GM19395 (cell line): ENCODE data around the gene PPP1R13B.
A peak's percentile ranks its signal among the peaks of the same experiment; 100 is the strongest.
"Not testable (repeated sequence)": the region's sequence is repeated elsewhere in the genome, so short reads cannot be mapped to it uniquely, and the experiment has no call there.

Experiments
- ATAC-seq: cut with Tn5 transposase; IDR thresholded peaks from one replicate; pipeline ENCODE4 v1.9.1; 2021; ENCODE audit warnings: mild to moderate bottlenecking, moderate library complexity; ENCODE audit not compliant: unreplicated experiment

The PPP1R13B gene

GRCh38 chr14:103861413-103862392, 14.3 kb upstream of the PPP1R13B start:
- ATAC-seq, result no peak

DNA sequence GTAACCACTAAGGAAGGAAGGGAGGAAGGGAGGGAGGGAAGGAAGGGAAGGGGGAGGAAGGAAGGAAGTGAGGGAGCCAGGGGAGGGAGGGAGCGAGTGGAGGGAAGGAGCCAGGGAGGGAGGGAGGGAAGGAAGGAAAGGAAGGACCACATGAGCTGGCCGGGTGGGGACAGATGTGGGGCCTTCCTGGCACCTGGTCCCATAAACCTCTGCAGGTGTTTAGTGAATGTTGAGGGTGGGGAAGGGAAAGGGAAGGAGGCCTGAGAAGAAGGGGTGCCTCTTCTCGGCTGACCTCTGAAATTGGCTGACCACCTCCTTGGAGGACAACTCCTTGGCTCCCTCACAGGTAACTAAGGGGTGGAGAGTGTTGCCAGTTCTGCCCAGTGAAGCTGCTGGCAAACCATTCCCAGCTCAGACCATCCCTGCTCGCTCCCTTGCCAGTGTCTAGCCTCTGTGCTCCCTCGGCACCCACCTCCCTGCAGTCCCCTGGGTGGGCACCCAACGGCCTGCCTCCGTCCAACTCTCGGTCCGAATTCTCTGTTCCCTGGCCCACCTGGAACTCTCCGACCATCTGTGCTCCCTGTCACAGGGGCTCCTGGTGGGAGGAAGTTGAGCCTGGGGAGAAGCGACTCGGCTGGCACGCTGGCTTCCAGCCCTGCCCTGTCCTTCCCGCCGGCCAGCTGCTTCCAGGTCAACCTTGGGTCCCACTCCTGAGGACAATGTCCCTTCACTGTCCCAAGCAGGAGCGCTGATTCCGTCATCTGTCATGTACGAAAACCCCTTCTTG, 12.2 kb upstream of the PPP1R13B start:
- no peak for ATAC-seq

GRCh38 chr14:103858063-103858781, 10.8 kb upstream of the PPP1R13B start:
- ATAC-seq, result no peak

DNA sequence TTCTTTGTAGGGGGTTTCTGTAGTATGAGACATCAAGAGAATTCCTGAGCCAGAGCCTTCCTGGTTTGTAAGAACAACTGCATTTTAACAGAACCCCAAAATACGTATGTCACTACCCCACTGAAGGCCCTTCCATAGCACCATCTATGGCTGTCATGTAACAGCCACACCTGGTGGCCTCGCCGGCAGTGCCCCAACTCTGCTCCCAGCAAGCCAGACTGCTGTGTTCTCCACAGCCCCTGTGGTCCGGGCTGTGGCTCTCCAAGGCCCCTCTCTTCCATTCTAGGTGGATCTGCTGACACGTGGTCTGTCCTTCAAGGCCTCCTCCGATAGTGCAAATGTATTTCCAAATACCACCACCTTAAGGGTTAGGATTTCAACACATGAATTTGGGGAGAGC, 9.9 kb upstream of the PPP1R13B start:
- no peak for ATAC-seq

DNA sequence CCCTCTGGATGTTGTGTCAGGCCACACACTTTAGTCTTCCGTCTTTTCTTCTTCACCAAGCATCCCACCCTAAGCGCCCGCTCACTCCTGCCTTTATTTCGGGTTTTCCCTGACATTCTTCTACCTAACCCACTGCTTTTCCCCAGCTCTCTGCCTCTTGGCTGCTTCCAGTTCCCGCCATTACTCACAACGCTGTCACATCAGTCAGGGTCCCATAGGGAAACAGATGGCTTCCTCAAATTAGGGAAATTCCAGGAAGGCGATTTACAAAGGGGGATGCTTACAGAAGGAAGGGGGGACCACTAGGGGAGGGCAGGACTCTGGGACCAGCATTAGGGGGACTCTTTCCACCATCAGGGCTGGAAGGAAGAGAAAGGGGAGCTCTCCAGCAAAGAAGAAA, 9.2 kb upstream of the PPP1R13B start:
- ATAC-seq, result no peak

DNA sequence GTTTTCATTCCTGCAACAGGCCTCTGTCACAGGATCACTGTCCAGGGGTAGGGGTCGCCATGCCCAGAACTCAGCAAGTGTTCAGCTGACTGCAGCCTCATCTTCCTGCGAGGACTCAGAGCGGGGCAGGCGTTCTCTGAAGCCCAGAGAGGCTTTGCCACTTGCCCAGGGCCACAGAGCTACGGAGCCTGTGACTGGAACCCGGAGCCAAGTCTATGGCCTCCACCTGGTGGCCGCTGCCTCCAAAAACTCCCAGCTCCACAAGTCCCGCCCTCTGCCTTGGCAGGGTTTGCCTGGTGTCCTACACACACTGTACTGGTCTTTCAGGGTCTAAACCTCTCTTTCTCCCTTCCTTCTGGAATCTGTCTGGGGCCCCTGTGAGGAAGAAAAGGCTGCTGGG, 8.7 kb upstream of the PPP1R13B start:
- no peak for ATAC-seq

DNA sequence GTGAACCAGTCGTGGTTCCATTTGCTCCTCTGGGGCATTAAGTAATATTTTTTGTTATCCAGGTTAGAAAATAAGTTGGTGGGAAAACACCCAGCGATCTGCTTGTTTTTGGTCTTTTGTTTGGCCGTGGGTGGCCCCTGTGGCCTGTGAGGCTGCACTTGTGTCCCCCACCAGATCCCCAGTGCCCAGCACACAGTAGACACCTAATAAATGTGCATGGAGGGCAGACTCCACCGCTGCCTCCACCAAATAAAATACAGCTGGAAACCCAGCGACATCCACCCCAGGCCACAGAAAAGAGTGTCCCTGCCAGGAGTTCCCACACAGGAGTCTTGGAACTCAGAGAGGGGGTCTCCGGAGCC, 8.3 kb upstream of the PPP1R13B start:
- no peak for ATAC-seq

GRCh38 chr14:103854822-103855733, 7.7 kb upstream of the PPP1R13B start:
- no peak for ATAC-seq

DNA sequence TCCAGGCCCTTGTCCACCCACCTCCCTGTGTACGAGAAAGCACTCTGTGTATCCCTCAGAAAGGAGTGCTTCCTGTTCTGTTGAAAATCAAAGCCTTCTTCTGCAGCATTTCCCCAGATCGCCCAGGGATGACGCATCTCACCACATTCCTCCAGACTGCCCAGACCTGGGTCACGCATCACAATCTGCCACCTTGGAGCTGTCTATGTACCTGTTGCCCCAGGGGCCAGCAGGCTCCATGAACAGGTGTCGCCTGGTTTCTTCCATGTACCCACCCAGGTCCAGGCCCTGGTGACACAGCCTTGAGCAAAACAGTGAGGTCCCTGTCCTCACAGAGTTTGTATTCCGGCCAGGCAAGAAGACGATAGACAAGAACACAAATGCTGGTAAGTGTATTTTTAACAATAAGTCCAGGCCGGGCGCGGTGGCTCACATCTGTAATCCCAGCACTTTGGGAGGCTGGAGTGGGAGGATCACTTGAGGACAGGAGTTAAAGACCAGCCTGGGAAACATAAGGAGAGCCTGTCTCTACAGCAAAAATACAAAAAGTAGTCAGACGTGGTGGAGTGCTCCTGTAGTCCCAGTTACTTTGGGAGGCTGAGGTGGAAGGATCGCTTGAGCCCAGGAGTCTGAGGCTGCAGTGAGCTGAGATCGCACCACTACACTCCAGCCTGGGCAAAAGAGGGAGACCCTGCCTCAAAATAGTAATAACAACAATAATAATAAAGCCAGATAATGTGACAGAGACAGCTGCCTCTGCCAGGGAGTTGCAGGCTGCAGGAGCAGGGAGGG, 6.8 kb upstream of the PPP1R13B start:
- ATAC-seq, result no peak

- ATAC-seq, result no peak
Observed at GRCh38 chr14:103849151-103849886, 1.9 kb upstream of the PPP1R13B start.

DNA sequence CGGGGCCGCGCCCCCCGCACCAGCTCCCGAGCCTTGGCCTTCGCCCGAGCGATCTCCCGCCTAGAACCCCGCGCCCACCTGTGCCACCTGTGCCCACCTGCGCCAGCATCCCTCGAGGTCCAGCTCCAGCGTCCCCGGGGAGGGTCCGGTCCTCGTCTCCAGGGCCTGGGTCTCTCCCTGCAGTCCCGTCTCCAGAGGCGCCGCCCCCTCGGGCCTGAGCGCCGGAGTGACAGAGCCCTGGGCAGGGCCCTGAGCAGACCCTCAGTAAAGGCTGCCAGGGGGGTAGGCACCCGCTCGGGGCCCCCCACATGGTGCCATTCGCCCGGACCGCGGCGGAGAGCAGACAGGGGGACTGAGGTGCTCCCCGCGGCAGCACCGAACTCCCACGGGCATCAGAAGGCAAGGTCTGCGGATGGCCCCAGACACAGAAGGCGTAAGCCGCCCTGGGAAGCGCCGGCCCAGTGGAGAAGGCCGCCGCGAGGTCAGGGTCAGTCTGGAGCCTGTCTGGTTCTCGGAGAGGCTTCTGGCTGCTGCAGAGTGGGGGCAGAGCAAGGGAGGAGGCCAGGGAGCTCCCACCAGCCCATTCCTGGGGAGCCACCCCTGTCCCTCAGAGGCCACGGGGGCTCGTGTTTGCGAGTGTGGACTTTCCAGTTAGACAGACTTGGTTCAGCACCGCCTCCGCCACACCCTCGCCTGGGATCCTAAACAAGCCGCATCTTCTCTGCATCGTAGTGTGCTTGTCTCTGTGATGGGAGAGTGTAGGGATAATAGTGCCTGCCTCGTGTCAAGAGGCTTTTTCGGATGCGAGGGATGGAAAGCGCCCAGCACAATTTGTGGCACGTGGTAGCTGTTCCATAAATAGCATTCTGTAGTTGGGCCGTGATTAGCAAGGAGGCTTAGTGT, 1.1 kb upstream of the PPP1R13B start:
- no peak for ATAC-seq

DNA sequence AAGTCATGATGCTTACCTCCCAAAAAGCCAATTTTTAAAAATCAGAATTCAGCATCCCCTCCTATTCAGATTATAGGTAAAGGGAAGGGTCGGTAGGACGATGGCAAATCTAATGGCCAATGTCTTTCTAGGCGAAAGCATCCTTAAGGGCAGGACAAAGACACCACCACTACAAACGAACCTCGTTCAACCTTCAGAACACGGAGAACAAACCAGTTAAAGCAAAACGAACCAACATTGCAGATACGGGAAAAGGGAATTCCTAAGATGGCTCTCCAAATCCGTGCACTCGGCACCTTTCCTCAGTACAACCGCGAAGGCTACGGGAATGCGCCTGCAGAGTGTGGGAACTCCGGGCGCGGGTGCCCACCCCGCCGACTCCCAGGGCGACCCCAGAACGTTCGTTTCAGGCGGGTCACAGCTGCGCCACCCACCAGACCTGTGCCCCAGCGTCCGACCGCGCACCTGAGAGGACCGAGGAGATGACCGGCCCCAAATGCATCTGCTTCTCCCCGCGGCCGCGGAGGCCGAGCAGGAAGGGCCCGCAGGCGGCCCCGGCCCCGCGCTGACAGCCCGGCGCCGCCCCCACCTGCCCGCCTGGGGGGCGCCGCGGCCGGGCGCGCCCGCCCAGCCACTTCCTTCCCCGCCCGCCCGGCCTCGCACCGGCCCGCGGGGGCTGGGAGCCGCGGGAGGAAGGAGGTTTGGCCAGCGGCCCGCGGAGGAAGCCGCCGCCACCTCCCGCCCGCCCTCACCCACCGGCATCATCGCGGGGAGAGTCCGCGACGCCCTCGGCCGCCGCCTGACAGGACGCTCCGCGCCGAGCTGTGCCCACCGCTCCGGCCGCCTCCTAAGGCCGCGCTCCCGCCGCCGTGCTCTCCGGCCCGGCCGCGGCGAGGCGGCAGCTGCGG, 578 bp downstream of the PPP1R13B start:
- peak; percentile 44 for ATAC-seq

GRCh38 chr14:103846097-103846496, 1.3 kb downstream of the PPP1R13B start:
- ATAC-seq, result no peak

DNA sequence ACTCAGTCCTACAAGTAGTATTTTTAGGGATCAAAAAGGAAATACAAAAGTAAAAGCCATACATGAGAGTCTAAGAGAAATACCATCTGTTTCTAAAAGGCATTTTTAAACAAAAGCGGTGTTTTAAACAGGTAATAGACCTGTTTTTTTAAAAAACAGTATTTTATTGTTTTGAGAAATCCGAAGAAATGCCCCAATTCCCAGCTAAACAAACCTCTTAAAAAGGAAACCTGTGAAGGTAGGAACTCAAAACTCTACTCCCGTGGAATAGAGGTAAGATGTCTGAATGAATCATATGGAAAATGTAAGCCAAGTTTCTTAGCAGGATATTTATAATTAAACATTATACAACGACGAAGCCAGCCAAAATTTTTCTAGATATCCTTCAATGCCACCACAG, 2.0 kb downstream of the PPP1R13B start:
- ATAC-seq, result no peak

- ATAC-seq, result not testable (repeated sequence)
Observed at GRCh38 chr14:103841265-103841664, 6.1 kb downstream of the PPP1R13B start.

GRCh38 chr14:103840014-103840413, 7.4 kb downstream of the PPP1R13B start:
- ATAC-seq, result no peak

DNA sequence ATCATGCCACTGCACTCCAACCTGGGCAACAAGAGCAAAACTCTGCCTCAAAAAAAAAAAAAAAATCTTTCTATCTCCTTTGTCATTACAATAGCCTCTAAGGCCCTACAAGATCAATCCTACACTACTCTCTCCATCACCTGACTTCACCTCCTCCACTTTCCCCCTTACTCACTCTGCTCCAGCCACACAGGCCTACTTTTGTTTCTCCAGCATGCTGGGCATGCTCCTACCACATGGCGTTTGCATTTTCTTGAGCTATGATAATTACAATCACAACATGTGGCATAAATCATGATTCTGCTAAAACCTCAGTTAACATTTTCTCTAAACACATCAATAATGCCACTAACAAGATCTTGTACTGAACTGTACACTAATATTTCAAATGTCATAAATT, 7.8 kb downstream of the PPP1R13B start:
- ATAC-seq, result no peak
